Subcutaneous abdominal adipose tissue (tissue), 5 donors: ENCODE results near the gene GJB1.

Experiments
- H3K27ac ChIP-seq: one replicate; pipeline ENCODE4 v1.7.0; 2013; ENCODE audit warnings: low read depth, mild to moderate bottlenecking, inconsistent platforms, low read length, moderate library complexity
- H3K27me3 ChIP-seq, 5 donors: one replicate each; pipeline ENCODE4 v1.7.0; 2013; ENCODE audit warnings: low read length in 5 of 5, inconsistent platforms in 1 of 5; ENCODE audit not compliant: control insufficient read depth in 5 of 5, insufficient read depth in 4 of 5
- H3K36me3 ChIP-seq, 5 donors: one replicate each; pipeline ENCODE4 v1.7.0; 2013; ENCODE audit warnings: low read length in 5 of 5; ENCODE audit not compliant: control insufficient read depth in 5 of 5, insufficient read depth in 5 of 5
- H3K4me1 ChIP-seq, 5 donors: one replicate each; pipeline ENCODE4 v1.7.0; 2013; ENCODE audit warnings: low read length in 5 of 5, mild to moderate bottlenecking in 3 of 5, moderate library complexity in 1 of 5; ENCODE audit not compliant: control insufficient read depth in 5 of 5, insufficient read depth in 5 of 5
- H3K4me3 ChIP-seq, 5 donors: one replicate each; pipeline ENCODE4 v1.7.0; 2013; ENCODE audit warnings: low read length in 5 of 5, low read depth in 1 of 5
- H3K9ac ChIP-seq, 5 donors: one replicate each; pipeline ENCODE4 v1.7.0; 2013; ENCODE audit warnings: low read length in 5 of 5, mild to moderate bottlenecking in 4 of 5, moderate library complexity in 3 of 5
- H3K9me3 ChIP-seq, 5 donors: one replicate each; pipeline ENCODE4 v1.7.0; 2013; ENCODE audit warnings: low read length in 5 of 5; ENCODE audit not compliant: control insufficient read depth in 5 of 5
- donor health status: healthy.
- donor health status: healthy.
- donor health status: healthy.
- donor health status: healthy.
- donor health status: healthy.

Gene GJB1

DNA sequence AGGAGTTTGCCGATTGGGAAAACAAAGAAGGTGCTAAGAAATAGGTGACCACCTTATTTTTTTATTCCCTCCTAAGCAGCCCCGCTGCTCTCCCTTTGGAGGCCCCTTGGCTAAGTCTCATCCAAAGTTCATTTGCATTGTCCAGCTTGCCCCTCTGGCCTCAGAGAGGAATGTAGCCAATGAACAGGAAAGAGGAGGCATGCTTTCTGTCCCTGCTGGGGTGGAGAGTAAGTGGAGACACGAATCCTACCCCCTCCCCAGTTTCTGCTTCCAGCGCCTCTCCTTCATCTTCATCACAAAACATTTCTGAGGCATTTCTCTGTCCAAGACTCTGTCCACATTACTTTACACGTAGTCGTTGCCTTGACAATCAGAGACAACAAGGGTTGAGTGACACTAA lies 39.7 kb upstream of the GJB1 start:
- Histone ChIP-seq H3K9ac (no peak overlapping the region), H3K4me1 (peaks cover 0 to 11% (median 7%) of the 10 kb centered on the region in 5 donors), H3K36me3 (no peaks in the 10 kb centered on the region), H3K9me3 (no peaks in the 10 kb centered on the region), H3K4me3 (no peak overlapping the region), H3K27me3 (peaks cover 0 to 8% (median 5%) of the 10 kb centered on the region in 5 donors), H3K27ac (no peak overlapping the region)

DNA sequence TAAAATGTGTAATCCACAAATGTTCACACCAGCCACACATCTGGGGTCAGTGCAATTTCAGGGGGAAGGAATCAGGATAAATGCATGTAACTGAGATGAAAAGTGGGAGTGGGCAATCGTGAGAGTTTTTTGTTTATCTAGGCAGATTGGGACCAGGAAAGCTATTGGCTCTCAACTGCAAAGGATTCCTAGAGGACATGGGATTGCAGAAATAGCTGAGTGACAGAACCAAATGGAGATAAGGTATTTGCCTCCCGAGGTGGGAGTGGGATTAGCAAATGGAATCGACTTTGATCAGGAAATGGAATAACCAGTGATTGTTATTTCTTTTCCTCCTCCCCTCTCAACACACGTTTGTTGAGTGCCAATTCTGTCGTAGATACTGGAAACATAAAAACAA lies 38.9 kb upstream of the GJB1 start:
- Histone ChIP-seq H3K4me1 (peaks cover 0 to 11% (median 7%) of the 10 kb centered on the region in 5 donors), H3K36me3 (no peaks in the 10 kb centered on the region)

DNA sequence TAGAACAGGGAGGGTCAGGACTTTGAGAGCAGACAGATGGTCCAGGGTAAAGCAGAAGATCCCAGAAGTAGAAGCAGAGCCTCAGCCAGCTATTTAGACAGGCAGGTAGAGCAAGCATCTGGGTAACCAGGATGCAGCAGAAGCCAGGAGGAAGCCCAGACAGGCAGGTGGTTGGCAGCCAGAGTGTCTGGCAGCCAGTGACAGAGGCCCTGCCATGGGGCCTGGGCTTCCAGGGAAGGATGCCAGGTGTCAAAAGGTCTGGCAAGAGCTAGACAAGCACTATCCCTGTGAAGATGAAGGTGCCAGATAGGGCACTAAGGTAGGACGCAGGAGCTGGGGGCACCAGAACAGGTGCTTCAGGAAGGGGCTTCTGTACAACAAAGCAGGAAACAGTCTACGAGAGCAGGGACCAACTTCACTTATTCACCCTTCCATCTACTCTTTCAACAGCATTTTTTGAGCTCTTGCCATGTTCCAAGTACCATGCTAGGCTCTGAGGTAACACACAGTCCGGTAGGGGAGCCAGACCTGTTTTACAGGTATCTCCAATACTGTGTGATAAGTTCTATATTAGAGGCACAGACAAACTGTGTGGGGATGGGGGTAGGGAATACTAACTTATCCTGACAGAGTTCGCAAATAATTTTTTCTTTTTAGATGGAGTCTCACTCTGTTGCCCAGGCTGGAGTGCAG lies 38.1 kb upstream of the GJB1 start:
- H3K36me3 ChIP-seq = no peaks in the 10 kb centered on the region
- H3K27ac ChIP-seq = no peak overlapping the region

More for the DNA sequence above, 38.9 kb upstream of the GJB1 start:
- Histone ChIP-seq H3K4me3 (no peak overlapping the region), H3K27me3 (peaks cover 0 to 8% (median 5%) of the 10 kb centered on the region in 5 donors), H3K27ac (no peak overlapping the region), H3K9ac (no peak overlapping the region), H3K9me3 (no peaks in the 10 kb centered on the region)

DNA sequence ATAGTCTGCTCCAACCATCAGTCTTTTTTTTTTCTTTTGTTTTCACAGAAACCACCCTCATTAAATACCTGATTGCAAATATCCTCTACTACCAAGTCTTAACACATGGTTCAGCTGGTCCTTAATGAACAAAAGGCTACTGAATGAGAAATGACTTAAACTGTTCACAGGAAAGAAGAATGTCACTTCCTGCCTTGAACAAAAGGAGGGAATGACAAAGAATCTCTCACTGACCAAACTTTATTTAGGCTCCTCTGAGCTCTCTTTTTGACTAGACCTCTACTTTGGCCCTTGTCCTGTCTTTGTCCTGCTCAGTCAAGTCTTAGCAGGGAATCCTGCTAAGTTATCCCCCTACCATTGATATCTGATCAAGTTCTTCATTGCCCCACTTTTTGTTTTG lies 31.8 kb upstream of the GJB1 start:
- Histone ChIP-seq H3K4me3 (no peak overlapping the region), H3K27ac (no peak overlapping the region), H3K4me1 (no peaks in the 10 kb centered on the region), H3K27me3 (peaks cover 0 to 3% (median 0%) of the 10 kb centered on the region in 5 donors), H3K36me3 (no peaks in the 10 kb centered on the region), H3K9me3 (no peaks in the 10 kb centered on the region), H3K9ac (no peak overlapping the region)

More for the DNA sequence above, 38.1 kb upstream of the GJB1 start:
- Histone ChIP-seq H3K9me3 (no peaks in the 10 kb centered on the region), H3K27me3 (peaks cover 0 to 8% (median 5%) of the 10 kb centered on the region in 5 donors), H3K4me3 (no peak overlapping the region), H3K9ac (no peak overlapping the region), H3K4me1 (peaks cover 0 to 11% (median 7%) of the 10 kb centered on the region in 5 donors)

DNA sequence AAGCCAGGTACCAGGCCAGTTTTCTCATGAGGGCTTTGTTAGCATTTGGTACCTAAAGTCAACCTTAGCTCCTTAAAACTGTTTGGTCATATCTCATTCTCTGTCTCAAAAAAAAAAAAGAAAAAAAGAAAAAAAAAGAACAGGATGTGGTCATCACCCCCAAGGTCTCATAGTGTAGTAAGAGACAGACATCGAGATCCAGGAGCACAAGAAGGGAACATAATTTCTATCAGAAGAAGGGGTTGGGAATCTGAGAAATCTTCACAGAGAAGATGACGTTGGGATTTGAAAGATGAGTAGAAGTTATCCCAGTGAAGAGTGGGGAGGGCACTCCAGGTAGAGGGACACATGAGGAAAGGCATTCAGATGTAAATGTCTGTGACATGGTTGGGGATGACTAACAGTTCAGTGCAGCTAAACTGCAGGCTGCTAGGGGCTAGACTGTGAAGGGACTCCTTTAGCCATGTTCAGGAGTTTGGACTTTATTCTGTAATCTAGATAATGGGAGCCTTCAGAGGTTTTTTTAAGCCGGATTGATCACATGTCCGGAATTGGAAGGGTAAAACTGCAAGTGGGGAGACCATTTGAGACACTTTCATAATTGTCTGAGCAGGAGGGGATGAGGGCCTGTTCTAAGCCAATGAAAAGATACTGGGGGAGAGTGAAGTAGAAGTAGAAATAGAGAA lies 26.9 kb upstream of the GJB1 start:
- no peak overlapping the region for H3K27ac ChIP-seq
- H3K4me1 ChIP-seq = no peaks in the 10 kb centered on the region
- no peak overlapping the region for H3K4me3 ChIP-seq
- H3K9me3 ChIP-seq = no peaks in the 10 kb centered on the region
- peaks cover 0 to 8% (median 3%) of the 10 kb centered on the region in 5 donors for H3K27me3 ChIP-seq
- no peak overlapping the region for H3K9ac ChIP-seq
- H3K36me3 ChIP-seq = no peaks in the 10 kb centered on the region

DNA sequence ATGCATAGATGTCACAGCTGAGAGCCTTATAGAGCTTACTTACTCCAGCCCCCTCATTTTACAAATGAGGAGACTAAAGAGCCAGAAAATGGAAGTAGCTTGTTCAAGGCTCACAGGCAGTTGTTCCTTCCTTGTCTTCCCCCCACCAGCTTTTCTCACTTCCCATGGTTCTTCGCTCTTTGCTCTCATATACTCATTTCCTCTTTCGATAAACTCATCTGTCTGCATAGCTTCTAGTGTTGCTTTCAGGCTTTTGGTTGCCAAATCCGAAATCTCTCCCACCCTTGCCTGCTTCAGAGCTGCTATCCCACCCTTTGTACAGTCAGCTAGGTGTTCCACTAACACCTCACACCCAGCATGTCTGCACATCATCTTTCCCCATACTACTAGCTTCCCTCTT lies 25.0 kb upstream of the GJB1 start:
- Histone ChIP-seq H3K27me3 (peaks cover 2 to 12% (median 5%) of the 10 kb centered on the region in 5 donors), H3K9ac (no peak overlapping the region), H3K27ac (no peak overlapping the region), H3K36me3 (no peaks in the 10 kb centered on the region), H3K4me1 (no peaks in the 10 kb centered on the region), H3K9me3 (no peaks in the 10 kb centered on the region), H3K4me3 (peak overlapping the region in 2 of 5 donors; percentile 12 to 23)

DNA sequence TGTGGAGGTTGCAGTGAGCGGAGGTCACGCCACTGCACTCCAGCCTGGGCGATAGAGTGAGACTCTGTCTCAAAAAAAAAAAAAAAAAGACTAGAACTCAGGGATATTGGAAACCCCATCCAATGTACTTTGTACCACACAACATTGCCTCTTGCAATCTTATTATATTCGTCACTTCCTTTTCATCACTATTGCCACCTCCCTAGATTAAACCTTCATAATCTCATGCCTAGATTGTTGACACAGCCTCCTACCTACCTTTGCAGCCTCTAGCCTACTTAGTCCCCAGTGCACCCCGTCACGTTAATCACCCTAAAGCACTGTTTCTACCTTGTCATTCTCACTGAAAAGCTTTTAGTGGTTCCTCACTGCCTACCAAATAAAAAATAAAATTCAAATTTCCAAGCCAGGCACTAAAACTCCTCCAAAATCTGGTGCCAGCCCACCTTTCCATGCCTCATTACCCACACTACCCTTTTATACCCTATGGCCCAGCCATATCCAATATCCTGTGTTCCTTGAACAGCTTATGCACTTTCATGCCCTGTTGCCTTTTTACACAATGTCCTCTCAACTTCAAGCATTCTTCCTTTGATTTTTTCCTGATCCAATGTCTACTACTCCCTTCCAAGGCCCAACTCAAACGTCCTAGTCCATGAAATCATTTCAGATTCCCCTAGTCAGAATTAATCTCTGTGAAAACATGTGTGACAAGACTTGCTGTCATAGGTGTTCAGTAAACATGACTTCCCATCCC lies 23.6 kb upstream of the GJB1 start:
- Histone ChIP-seq H3K9me3 (no peaks in the 10 kb centered on the region), H3K9ac (no peak overlapping the region), H3K27me3 (peaks cover 0 to 12% (median 3%) of the 10 kb centered on the region in 5 donors), H3K4me1 (no peaks in the 10 kb centered on the region), H3K4me3 (no peak overlapping the region), H3K27ac (no peak overlapping the region), H3K36me3 (no peaks in the 10 kb centered on the region)

DNA sequence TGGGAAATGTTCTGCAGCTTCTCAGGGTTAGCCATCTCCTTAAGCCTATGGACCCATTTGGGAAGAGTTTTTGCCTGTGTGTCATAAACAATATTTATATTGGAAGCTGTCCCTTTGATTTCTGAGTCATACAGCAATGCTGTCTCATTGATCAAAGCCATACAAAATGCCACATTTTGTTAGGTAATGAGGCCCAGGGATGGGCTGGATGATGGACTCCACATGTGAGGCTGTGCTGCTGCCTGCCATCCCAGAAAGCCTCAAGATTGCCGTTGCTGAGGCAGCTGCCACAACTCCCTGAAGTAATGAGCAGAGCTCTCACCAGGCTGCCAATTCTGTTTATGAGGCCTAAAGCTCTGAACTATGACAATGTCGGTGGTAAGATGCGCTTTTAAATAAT lies 12.2 kb upstream of the GJB1 start:
- Histone ChIP-seq H3K9me3 (no peaks in the 10 kb centered on the region), H3K27ac (no peak overlapping the region), H3K4me1 (no peaks in the 10 kb centered on the region), H3K9ac (no peak overlapping the region), H3K4me3 (no peak overlapping the region), H3K27me3 (peaks cover 6 to 26% (median 13%) of the 10 kb centered on the region in 5 donors), H3K36me3 (no peaks in the 10 kb centered on the region)

DNA sequence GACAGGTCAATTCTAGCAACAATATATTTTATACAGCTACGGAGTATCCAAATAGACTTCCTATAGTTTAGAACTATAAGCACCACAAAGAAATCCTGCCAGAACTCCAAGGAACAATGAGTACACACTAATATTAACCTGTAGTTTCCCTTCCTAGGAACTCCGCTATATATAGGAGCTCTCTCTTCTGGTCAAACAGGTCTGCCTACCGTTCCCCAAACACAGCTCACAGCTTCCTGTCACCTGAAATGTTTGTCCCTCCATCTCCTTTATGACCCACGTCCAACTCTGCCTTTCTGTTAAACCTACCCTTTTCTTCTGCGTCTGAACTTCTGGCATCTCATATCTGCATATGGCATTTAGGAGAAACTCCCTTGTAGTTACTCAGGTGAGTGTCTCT lies 10.5 kb upstream of the GJB1 start:
- no peak overlapping the region for H3K4me3 ChIP-seq
- H3K9me3 ChIP-seq = no peaks in the 10 kb centered on the region
- no peaks in the 10 kb centered on the region for H3K36me3 ChIP-seq
- H3K4me1 ChIP-seq = no peaks in the 10 kb centered on the region
- H3K9ac ChIP-seq = no peak overlapping the region
- no peak overlapping the region for H3K27ac ChIP-seq
- H3K27me3 ChIP-seq = peaks cover 6 to 26% (median 19%) of the 10 kb centered on the region in 5 donors

DNA sequence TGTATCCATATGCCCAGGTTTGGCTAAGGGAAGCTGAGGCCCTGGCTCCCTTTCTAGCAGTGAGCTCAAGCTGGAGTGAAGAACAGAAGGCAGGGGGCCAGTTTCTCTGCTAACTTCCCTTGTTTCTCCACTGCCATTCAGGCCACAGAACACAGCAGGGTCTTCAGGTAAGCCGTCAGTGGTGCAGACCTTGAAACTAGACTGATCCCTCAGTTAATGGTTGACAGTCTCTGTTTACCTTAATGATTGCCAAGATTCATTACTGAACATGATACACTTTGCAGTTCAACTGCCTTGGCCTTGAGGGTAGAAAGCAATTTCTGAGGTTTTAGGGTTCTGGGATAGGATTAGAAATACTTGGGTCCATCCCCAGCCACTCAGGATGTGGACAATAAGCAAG lies 8.9 kb upstream of the GJB1 start:
- Histone ChIP-seq H3K9me3 (no peaks in the 10 kb centered on the region), H3K4me3 (no peak overlapping the region), H3K9ac (no peak overlapping the region), H3K27me3 (peaks cover 6 to 23% (median 19%) of the 10 kb centered on the region in 5 donors), H3K36me3 (no peaks in the 10 kb centered on the region), H3K4me1 (no peaks in the 10 kb centered on the region), H3K27ac (no peak overlapping the region)
